HCT116 (cell line): ENCODE measurements around the gene MED25. TPM values are rescaled to one million over a fixed set of nuclear protein-coding genes. Genes with fewer than 3 reads are reported as not detected.

ENCODE experiments used
- ATAC-seq: fragments of 200-7000 bp; cut with Tn5 transposase; 2 replicates; pipeline ENCODE4 v1.9.1; 2020; ENCODE audit warnings: mild to moderate bottlenecking, moderate library complexity
- BruUV-seq: library from RNA; stranded (reverse); fragments of 400-500 nt; replicated peaks from 2 replicates; lab custom pipeline; 2021; lab: Mats Ljungman, UMichigan
- CTCF ChIA-PET: fragments of 300-600 bp; sonication (Branson Sonifier 250); formaldehyde crosslinking; loops from one replicate; lab custom pipeline; 2021; ENCODE audit warnings: antibody characterized with exemption; lab: Charles Lee
- POLR2A ChIA-PET: fragments of 300-600, 350-600 bp; sonication (Branson Sonifier 250); formaldehyde crosslinking; loops from one replicate; lab custom pipeline; 2021; ENCODE audit warnings: antibody characterized with exemption; lab: Charles Lee
- RAD21 ChIA-PET, 2 experiments: fragments of 300-600 bp; sonication (Branson Sonifier 250); formaldehyde crosslinking; loops; one replicate each; lab custom pipeline; 2023; ENCODE audit warnings: low total read pairs in 2 of 2; ENCODE audit not compliant: uncharacterized antibody in 2 of 2, unreplicated experiment in 2 of 2, low non-redundant PET in 1 of 2; lab: Charles Lee
- DNase-seq: peaks from one replicate; pipeline ENCODE4 v3.0.0-alpha.2; 2010; ENCODE audit warnings: low read depth, low spot score
- H2AFZ ChIP-seq: fragments of 200-600 bp; shearing (Covaris generic), sonication (generic); 2 replicates; pipeline ENCODE4 v1.6.1; 2017; ENCODE audit warnings: low read depth, mixed run types, mixed read lengths, antibody characterized with exemption, low read length; ENCODE audit not compliant: poor library complexity, severe bottlenecking
- H3K27ac ChIP-seq: 2 replicates; pipeline ENCODE4 v1.5.1; 2012; ENCODE audit warnings: low read depth, low read length
- H3K27me3 ChIP-seq: fragments of 200-600 bp; sonication (generic); 2 replicates; pipeline ENCODE4 v1.6.1; 2016; ENCODE audit warnings: mixed run types, low read length, mixed read lengths; ENCODE audit not compliant: insufficient read depth
- H3K36me3 ChIP-seq, 2 experiments: fragments of 200-500 bp in 1 of 2; fragments of 200-600 bp in 1 of 2; sonication (Bioruptor generic) in 1 of 2; sonication (generic) in 1 of 2; 2 replicates each; pipeline versions ENCODE4 v1.5.1 to v1.6.1; 2014 to 2016; ENCODE audit warnings: low read length in 2 of 2, inconsistent platforms in 1 of 2, mixed read lengths in 1 of 2, mixed run types in 1 of 2; ENCODE audit not compliant: insufficient read depth in 2 of 2, control insufficient read depth in 1 of 2
- H3K4me1 ChIP-seq, 2 experiments: fragments of 200-600 bp in 1 of 2; sonication (generic) in 1 of 2; 2 replicates each; pipeline versions ENCODE4 v1.5.1 to v1.6.1; 2012 to 2017; ENCODE audit warnings: low read length in 2 of 2, inconsistent platforms in 1 of 2, mild to moderate bottlenecking in 1 of 2, mixed read lengths in 1 of 2, mixed run types in 1 of 2, moderate library complexity in 1 of 2; ENCODE audit not compliant: insufficient read depth in 2 of 2, control insufficient read depth in 1 of 2
- H3K4me2 ChIP-seq: fragments of 200-600 bp; sonication (generic); 2 replicates; pipeline ENCODE4 v1.6.1; 2017; ENCODE audit warnings: mixed run types, low read length, mixed read lengths
- H3K4me3 ChIP-seq, 2 experiments: fragments of 200-600 bp in 1 of 2; sonication (generic) in 1 of 2; replicated peaks in 1 of 2; 2 replicates each; pipeline ENCODE4 v1.5.1; 2011 to 2016; ENCODE audit warnings: low read length in 2 of 2, control low read depth in 1 of 2, low read depth in 1 of 2, mild to moderate bottlenecking in 1 of 2, mixed read lengths in 1 of 2, mixed run types in 1 of 2
- H3K79me2 ChIP-seq: fragments of 200-600 bp; sonication (generic); 2 replicates; pipeline ENCODE4 v1.6.1; 2017; ENCODE audit warnings: mild to moderate bottlenecking, mixed run types, low read length, moderate library complexity, mixed read lengths; ENCODE audit not compliant: insufficient read depth
- H3K9ac ChIP-seq: fragments of 200-600 bp; sonication (generic); 2 replicates; pipeline ENCODE4 v1.6.1; 2016; ENCODE audit warnings: low read length, mixed read lengths
- H3K9me2 ChIP-seq: fragments of 200-600 bp; sonication (generic), shearing (Covaris generic); 2 replicates; pipeline ENCODE4 v1.6.1; 2017; ENCODE audit warnings: mixed run types, mild to moderate bottlenecking, moderate library complexity; ENCODE audit not compliant: insufficient read depth
- H3K9me3 ChIP-seq, 2 experiments: fragments of 200-500 bp in 1 of 2; fragments of 200-600 bp in 1 of 2; sonication (Bioruptor generic) in 1 of 2; sonication (generic) in 1 of 2; 2 replicates each; pipeline ENCODE4 v1.6.1; 2014 to 2017; ENCODE audit warnings: low read length in 2 of 2, mixed read lengths in 2 of 2, inconsistent platforms in 1 of 2, low read depth in 1 of 2, mild to moderate bottlenecking in 1 of 2, mixed run types in 1 of 2, moderate library complexity in 1 of 2; ENCODE audit not compliant: control insufficient read depth in 1 of 2, insufficient read depth in 1 of 2
- H4K20me1 ChIP-seq: fragments of 200-600 bp; sonication (generic), shearing (Covaris generic); 2 replicates; pipeline ENCODE4 v1.6.1; 2017; ENCODE audit warnings: mixed run types, mild to moderate bottlenecking, moderate library complexity; ENCODE audit not compliant: insufficient read depth
- CEBPB ChIP-seq: IDR thresholded peaks from 2 replicates; pipeline ENCODE4 v1.6.1; 2012; ENCODE audit warnings: low read depth
- EGR1 ChIP-seq: IDR thresholded peaks from 2 replicates; pipeline ENCODE4 v1.6.1; 2012; ENCODE audit warnings: low read depth
- ELF1 ChIP-seq: IDR thresholded peaks from 2 replicates; pipeline ENCODE4 v1.6.1; 2012; ENCODE audit warnings: low read depth, borderline replicate concordance
- EZH2phosphoT487 ChIP-seq: fragments of 200-600 bp; IDR thresholded peaks from 2 replicates; pipeline ENCODE4 v1.6.1; 2018; ENCODE audit warnings: antibody characterized with exemption, borderline replicate concordance
- FOSL1 ChIP-seq: IDR thresholded peaks from 2 replicates; pipeline ENCODE4 v1.6.1; 2012; ENCODE audit warnings: low read depth
- JUND ChIP-seq: IDR thresholded peaks from 2 replicates; pipeline ENCODE4 v1.6.1; 2012
- POLR2A ChIP-seq: IDR thresholded peaks from 2 replicates; pipeline ENCODE4 v1.7.0; 2011; ENCODE audit warnings: borderline replicate concordance; ENCODE audit not compliant: insufficient read depth, insufficient read length; ENCODE audit errors: extremely low read depth
- RAD21 ChIP-seq: IDR thresholded peaks from 2 replicates; pipeline ENCODE4 v1.6.1; 2012; ENCODE audit warnings: low read depth, mild to moderate bottlenecking
- SIN3A ChIP-seq: IDR thresholded peaks from 2 replicates; pipeline ENCODE4 v1.6.1; 2012; ENCODE audit warnings: low read depth
- SP1 ChIP-seq: IDR thresholded peaks from 2 replicates; pipeline ENCODE4 v1.6.1; 2012; ENCODE audit warnings: low read depth
- SRF ChIP-seq: IDR thresholded peaks from 2 replicates; pipeline ENCODE4 v1.6.1; 2012; ENCODE audit warnings: low read depth
- TCF7L2 ChIP-seq: IDR thresholded peaks from 2 replicates; pipeline ENCODE4 v1.7.0; 2011; ENCODE audit warnings: borderline replicate concordance, inconsistent platforms; ENCODE audit not compliant: insufficient read depth, insufficient read length; ENCODE audit errors: extremely low read depth
- YY1 ChIP-seq: IDR thresholded peaks from 2 replicates; pipeline ENCODE4 v1.6.1; 2011; ENCODE audit warnings: low read length, low read depth, moderate library complexity, mild to moderate bottlenecking; ENCODE audit not compliant: insufficient replicate concordance; ENCODE audit errors: extremely low read depth
- ZFX ChIP-seq: fragments of 450-650 bp; IDR thresholded peaks from 2 replicates; pipeline ENCODE4 v1.6.1; 2017
- intact Hi-C: fragments of 100-400 bp; cut with micrococcal nuclease; formaldehyde crosslinking; loops from 2 replicates; pipeline ENCODE4 v1.10.0; 2022
- total RNA-seq: library from RNA; stranded (reverse); gene quantifications from one replicate; pipeline ENCODE4 v1.2.1, GENCODE V29; 2021; ENCODE audit not compliant: unreplicated experiment
- TF ChIP-seq, protein P1 (sequence below): IDR thresholded peaks from 2 replicates; pipeline ENCODE4 v1.6.1; 2012
- TF ChIP-seq, protein P2 (sequence below): IDR thresholded peaks from 2 replicates; pipeline ENCODE4 v1.6.1; 2012
- TF ChIP-seq, protein P3 (sequence below): IDR thresholded peaks from 2 replicates; pipeline ENCODE4 v1.6.1; 2012; ENCODE audit warnings: low read depth

MED25 gene
- total RNA-seq, 1 experiment from 2014 or later = 77.7 TPM

DNA sequence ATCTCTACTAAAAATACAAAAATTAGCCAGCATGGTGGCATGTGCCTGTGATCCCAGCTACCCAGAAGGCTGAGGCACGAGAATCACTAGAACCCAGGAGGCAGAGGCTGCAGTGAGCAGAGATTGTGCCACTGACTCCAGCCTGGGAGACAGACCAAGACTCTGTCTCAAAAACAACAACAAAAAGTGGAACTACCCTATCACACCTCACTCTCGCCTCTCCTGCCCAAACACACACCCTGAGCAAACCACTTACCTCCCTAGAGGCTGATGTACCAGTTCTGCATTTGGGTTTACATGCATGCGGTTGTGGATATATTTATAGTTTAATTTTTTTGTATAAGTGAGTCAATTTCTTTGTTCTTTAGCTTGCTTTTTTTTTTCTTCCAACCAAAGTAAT, 25.2 kb downstream of the MED25 start:
- Histone ChIP-seq H3K27ac (no peak overlapping the region), H3K4me2 (no peak overlapping the region), H4K20me1 (no peaks in the 10 kb centered on the region), H3K9me3 (no peaks in the 10 kb centered on the region), H3K79me2 (no peaks in the 10 kb centered on the region), H3K27me3 (no peaks in the 10 kb centered on the region), H2AFZ (no peak overlapping the region), H3K9me2 (no peaks in the 10 kb centered on the region), H3K4me1 (peaks cover 8% of the 10 kb centered on the region in 2 experiments), H3K4me3 (no peak overlapping the region), H3K36me3 (peaks cover 12 to 15% of the 10 kb centered on the region in 2 experiments), H3K9ac (no peak overlapping the region)
- TF ChIP-seq ELF1 (no peak), YY1 (no peak), EGR1 (no peak), SP1 (no peak), ZFX (no peak), CEBPB (no peak)
- ChIA-PET POLR2A (no interaction called here), CTCF (no interaction called here), RAD21 (no interaction called here)
- intact Hi-C loops = no loop called here
- DNase-seq = no peak
- ATAC-seq = no peak
- BruUV-seq = no TSS peak

DNA sequence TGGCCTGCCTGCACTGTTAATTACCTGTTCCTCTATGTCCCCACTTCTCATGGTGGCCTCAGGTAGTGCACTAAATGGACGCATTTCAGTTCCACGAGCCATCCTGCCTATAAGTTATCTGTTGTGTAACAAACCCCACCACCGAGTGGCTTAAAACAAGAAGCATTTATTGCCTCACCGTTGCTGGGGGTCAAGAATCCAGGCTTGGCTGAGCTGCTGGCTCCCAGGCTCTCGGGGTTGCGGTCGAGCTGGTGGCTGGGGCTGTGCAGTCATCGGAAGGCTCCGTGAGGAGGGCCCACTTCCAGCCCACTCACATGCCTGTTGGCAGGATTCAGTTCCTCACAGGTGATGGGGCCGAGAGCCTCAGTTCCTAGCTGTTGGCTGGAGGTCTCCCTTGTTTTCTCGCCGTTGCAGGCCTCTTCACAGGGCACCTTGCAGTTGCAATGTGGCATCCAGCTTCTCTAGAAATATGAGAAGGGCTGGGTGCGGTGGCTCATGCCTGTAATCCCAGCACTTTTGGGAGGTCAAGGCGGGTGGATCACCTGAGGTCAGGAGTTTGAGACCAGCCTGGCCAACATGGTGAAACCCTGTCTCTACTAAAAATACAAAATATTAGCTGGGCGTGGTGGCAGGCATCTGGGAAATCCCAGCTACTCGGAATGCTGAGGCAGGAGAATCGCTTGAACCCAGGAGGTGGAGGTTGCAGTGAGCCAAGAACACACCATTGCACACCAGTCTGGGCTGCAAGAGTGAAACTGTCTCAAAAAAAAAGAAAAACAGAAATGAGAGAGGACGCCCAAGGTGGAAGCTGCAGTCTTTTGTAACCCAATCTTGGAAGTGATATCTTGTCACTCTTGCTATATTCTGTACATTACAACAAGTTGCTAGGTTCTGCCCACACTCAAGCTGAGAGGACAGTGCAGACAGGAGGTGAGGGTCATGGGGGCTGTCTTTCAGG, 26.3 kb downstream of the MED25 start:
- no TSS peak for BruUV-seq
- no peak for ATAC-seq
- no peaks in the 10 kb centered on the region for H3K9me3 ChIP-seq
- TF ChIP-seq RAD21 (no peak), YY1 (no peak), SIN3A (no peak), FOSL1 (no peak), POLR2A (no peak), SRF (no peak), EZH2phosphoT487 (no peak), SP1 (no peak), TCF7L2 (no peak), JUND (no peak), CEBPB (no peak)
- TF ChIP-seq, protein P1, sequence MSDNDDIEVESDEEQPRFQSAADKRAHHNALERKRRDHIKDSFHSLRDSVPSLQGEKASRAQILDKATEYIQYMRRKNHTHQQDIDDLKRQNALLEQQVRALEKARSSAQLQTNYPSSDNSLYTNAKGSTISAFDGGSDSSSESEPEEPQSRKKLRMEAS = no peak
- TF ChIP-seq, protein P2, sequence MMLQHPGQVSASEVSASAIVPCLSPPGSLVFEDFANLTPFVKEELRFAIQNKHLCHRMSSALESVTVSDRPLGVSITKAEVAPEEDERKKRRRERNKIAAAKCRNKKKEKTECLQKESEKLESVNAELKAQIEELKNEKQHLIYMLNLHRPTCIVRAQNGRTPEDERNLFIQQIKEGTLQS = no peak
- TF ChIP-seq, protein P3, sequence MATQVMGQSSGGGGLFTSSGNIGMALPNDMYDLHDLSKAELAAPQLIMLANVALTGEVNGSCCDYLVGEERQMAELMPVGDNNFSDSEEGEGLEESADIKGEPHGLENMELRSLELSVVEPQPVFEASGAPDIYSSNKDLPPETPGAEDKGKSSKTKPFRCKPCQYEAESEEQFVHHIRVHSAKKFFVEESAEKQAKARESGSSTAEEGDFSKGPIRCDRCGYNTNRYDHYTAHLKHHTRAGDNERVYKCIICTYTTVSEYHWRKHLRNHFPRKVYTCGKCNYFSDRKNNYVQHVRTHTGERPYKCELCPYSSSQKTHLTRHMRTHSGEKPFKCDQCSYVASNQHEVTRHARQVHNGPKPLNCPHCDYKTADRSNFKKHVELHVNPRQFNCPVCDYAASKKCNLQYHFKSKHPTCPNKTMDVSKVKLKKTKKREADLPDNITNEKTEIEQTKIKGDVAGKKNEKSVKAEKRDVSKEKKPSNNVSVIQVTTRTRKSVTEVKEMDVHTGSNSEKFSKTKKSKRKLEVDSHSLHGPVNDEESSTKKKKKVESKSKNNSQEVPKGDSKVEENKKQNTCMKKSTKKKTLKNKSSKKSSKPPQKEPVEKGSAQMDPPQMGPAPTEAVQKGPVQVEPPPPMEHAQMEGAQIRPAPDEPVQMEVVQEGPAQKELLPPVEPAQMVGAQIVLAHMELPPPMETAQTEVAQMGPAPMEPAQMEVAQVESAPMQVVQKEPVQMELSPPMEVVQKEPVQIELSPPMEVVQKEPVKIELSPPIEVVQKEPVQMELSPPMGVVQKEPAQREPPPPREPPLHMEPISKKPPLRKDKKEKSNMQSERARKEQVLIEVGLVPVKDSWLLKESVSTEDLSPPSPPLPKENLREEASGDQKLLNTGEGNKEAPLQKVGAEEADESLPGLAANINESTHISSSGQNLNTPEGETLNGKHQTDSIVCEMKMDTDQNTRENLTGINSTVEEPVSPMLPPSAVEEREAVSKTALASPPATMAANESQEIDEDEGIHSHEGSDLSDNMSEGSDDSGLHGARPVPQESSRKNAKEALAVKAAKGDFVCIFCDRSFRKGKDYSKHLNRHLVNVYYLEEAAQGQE = no peak
- TF ChIP-seq, all 23 proteins: peak for 0
- Histone ChIP-seq H3K79me2 (no peaks in the 10 kb centered on the region), H3K4me3 (no peak overlapping the region), H4K20me1 (no peaks in the 10 kb centered on the region), H3K9me2 (no peaks in the 10 kb centered on the region), H3K4me1 (peaks cover 17 to 20% of the 10 kb centered on the region in 2 experiments), H3K27ac (no peak overlapping the region), H2AFZ (no peak overlapping the region), H3K9ac (no peak overlapping the region), H3K27me3 (no peaks in the 10 kb centered on the region), H3K4me2 (no peak overlapping the region), H3K36me3 (peaks cover 3 to 4% of the 10 kb centered on the region in 2 experiments; a peak in 3 of 4 replicates)
- ChIA-PET CTCF (no interaction called here), POLR2A (no interaction called here), RAD21 (no interaction called here)
- intact Hi-C loops = no loop called here
- DNase-seq = no peak
